Right lobe of liver (tissue), 4 donors: ENCODE measurements around the gene VCL.

ENCODE experiments used
- CTCF ChIP-seq, 4 donors: fragments of 200-600 bp in 3 of 4; fragments of 450-650 bp in 1 of 4; IDR thresholded peaks; one replicate each; pipeline versions ENCODE4 v1.5.1 to v1.8.0; 2016 to 2022; ENCODE audit warnings: antibody characterized with exemption in 4 of 4, mild to moderate bottlenecking in 2 of 4
- POLR2A ChIP-seq: fragments of 450-650 bp; IDR thresholded peaks from one replicate; pipeline ENCODE4 v1.6.1; 2017; ENCODE audit warnings: antibody characterized with exemption, mild to moderate bottlenecking
- donor health status: DM: no; HTN: no; CAD: no.
- donor health status: DM: no; HTN: no; CAD: no.
- donor health status: DM: no; HTN: yes; CAD: no.

GRCh38 chr10:74058071-74058470 lies 60.2 kb downstream of the VCL start:
- no peak for TF ChIP-seq CTCF (IDR thresholded peaks at IDR 0.05)
- no peak for TF ChIP-seq POLR2A
